GF-D8 (cell line): Measurements from ENCODE around the gene HOXB8.

Experiments
- DNase-seq: peaks from one replicate; lab custom pipeline; 2025; lab: John Stamatoyannopoulos, UW

HOXB8 gene

GRCh38 chr17:48624544-48625494 lies 9.7 kb upstream of the HOXB8 start:
- no peak for DNase-seq

- no peak for DNase-seq
Observed at GRCh38 chr17:48624118-48624517, 9.0 kb upstream of the HOXB8 start.

- DNase-seq = no peak
Observed at GRCh38 chr17:48623583-48623982, 8.5 kb upstream of the HOXB8 start.

GRCh38 chr17:48622857-48623256 lies 7.8 kb upstream of the HOXB8 start:
- no peak for DNase-seq

GRCh38 chr17:48621410-48622392 lies 6.6 kb upstream of the HOXB8 start:
- DNase-seq = no peak

- no peak for DNase-seq
Observed at GRCh38 chr17:48620461-48621139, 5.5 kb upstream of the HOXB8 start.

- no peak for DNase-seq
Observed at GRCh38 chr17:48619826-48620449, 4.8 kb upstream of the HOXB8 start.

- DNase-seq = peak; percentile 3
Observed at GRCh38 chr17:48618256-48618896, 3.3 kb upstream of the HOXB8 start.

GRCh38 chr17:48617471-48618255 lies 2.6 kb upstream of the HOXB8 start:
- DNase-seq = no peak

- no peak for DNase-seq
Observed at GRCh38 chr17:48616717-48617470, 1.8 kb upstream of the HOXB8 start.

GRCh38 chr17:48615963-48616716 lies 1.0 kb upstream of the HOXB8 start:
- DNase-seq = no peak

- no peak for DNase-seq
Observed at GRCh38 chr17:48613862-48614694, 1.0 kb downstream of the HOXB8 start.

GRCh38 chr17:48612854-48613691 lies 2.0 kb downstream of the HOXB8 start:
- DNase-seq = no peak

- DNase-seq = no peak
Observed at GRCh38 chr17:48612456-48612853, 2.6 kb downstream of the HOXB8 start.

- DNase-seq = no peak
Observed at GRCh38 chr17:48611681-48612455, 3.2 kb downstream of the HOXB8 start.

- DNase-seq = no peak
Observed at GRCh38 chr17:48611213-48611612, 3.9 kb downstream of the HOXB8 start.
